K562 (cell line): ENCODE data around the gene SLC8A2. TPM values are rescaled to one million over a fixed set of nuclear protein-coding genes. Genes with fewer than 3 reads are reported as not detected.
A peak's percentile ranks its signal among the peaks of the same experiment; 100 is the strongest.

Experiments
- CREBBP ChIP-seq: IDR thresholded peaks from one replicate; pipeline ENCODE4 v1.6.1; 2012; ENCODE audit warnings: low read depth, mild to moderate bottlenecking, control low read depth, inconsistent platforms, low read length
- CREM ChIP-seq: IDR thresholded peaks from 2 replicates; pipeline ENCODE4 v1.6.1; 2014; ENCODE audit warnings: antibody characterized with exemption, low read depth
- EHMT2 ChIP-seq: fragments of 450-650 bp; IDR thresholded peaks from 2 replicates; pipeline ENCODE4 v1.6.1; 2018; ENCODE audit warnings: antibody characterized with exemption
- FIP1L1 ChIP-seq: fragments of 200-400 bp; formaldehyde crosslinking; IDR thresholded peaks from 2 replicates; pipeline ENCODE4 v1.6.1; 2018; ENCODE audit warnings: mild to moderate bottlenecking, low read depth, low read length; ENCODE audit not compliant: poor library complexity, severe bottlenecking
- JUNB ChIP-seq: fragments of 450-650 bp; formaldehyde crosslinking; conservative IDR thresholded peaks from 2 replicates; pipeline ENCODE4 v1.4.0; 2020; ENCODE audit warnings: mild to moderate bottlenecking
- KHSRP ChIP-seq: fragments of 450-650 bp; IDR thresholded peaks from 2 replicates; pipeline ENCODE4 v1.6.1; 2017
- NR0B1 ChIP-seq: fragments of 450-650 bp; IDR thresholded peaks from one replicate; pipeline ENCODE4 v1.6.1; 2018; ENCODE audit warnings: mild to moderate bottlenecking, moderate library complexity; ENCODE audit not compliant: partially characterized antibody
- POLR2H ChIP-seq: IDR thresholded peaks from 2 replicates; pipeline ENCODE4 v1.6.1; 2016; ENCODE audit warnings: missing genetic modification characterization, low read depth, mild to moderate bottlenecking, control low read depth, missing compliant biosample characterization, moderate library complexity
- POU5F1 ChIP-seq: fragments of 150-350 bp; IDR thresholded peaks from 2 replicates; pipeline ENCODE4 v1.6.1; 2014; ENCODE audit warnings: borderline replicate concordance, low read length, low read depth, mild to moderate bottlenecking; ENCODE audit not compliant: partially characterized antibody
- SAP30 ChIP-seq: fragments of 200-600 bp; sonication (generic); IDR thresholded peaks from 2 replicates; pipeline ENCODE4 v1.6.1; 2012; ENCODE audit warnings: borderline replicate concordance, low read depth, mild to moderate bottlenecking, moderate library complexity, low read length, control low read depth, inconsistent platforms; ENCODE audit not compliant: insufficient read depth, poor library complexity, severe bottlenecking
- SOX6 ChIP-seq: fragments of 450-650 bp; IDR thresholded peaks from 2 replicates; pipeline ENCODE4 v1.6.1; 2014; ENCODE audit warnings: mild to moderate bottlenecking
- U2AF2 ChIP-seq: fragments of 200-400 bp; formaldehyde crosslinking; optimal IDR thresholded peaks from 2 replicates; pipeline ENCODE3; 2017; ENCODE audit warnings: low read depth, mild to moderate bottlenecking, low read length
- ZBTB1 ChIP-seq: sonication (generic); formaldehyde crosslinking; IDR thresholded peaks from 2 replicates; pipeline ENCODE4 v1.8.1; 2023; ENCODE audit warnings: missing genetic modification reagents, low read depth, mild to moderate bottlenecking, borderline replicate concordance
- ZNF165 ChIP-seq: fragments of 250-450 bp; sonication (Bioruptor Pico); IDR thresholded peaks from 2 replicates; pipeline ENCODE4 v1.4.0; 2020; ENCODE audit warnings: borderline replicate concordance
- ZNF175 ChIP-seq: fragments of 200-800 bp; sonication (Bioruptor generic); IDR thresholded peaks from 2 replicates; pipeline ENCODE4 v1.6.1; 2016; ENCODE audit warnings: low read depth, mild to moderate bottlenecking, missing genetic modification characterization, missing compliant biosample characterization
- ZNF212 ChIP-seq: fragments of 450-650 bp; formaldehyde crosslinking; IDR thresholded peaks from 2 replicates; pipeline ENCODE4 v1.4.0; 2020; ENCODE audit warnings: mild to moderate bottlenecking
- ZNF431 ChIP-seq: sonication (generic); formaldehyde crosslinking; IDR thresholded peaks from 2 replicates; pipeline ENCODE4 v1.8.0; 2022; ENCODE audit warnings: mild to moderate bottlenecking, missing genetic modification reagents
- ZNF445 ChIP-seq: fragments of 250-450 bp; sonication (Bioruptor Pico); IDR thresholded peaks from 2 replicates; pipeline ENCODE4 v1.4.0; 2020; ENCODE audit warnings: low read depth, mild to moderate bottlenecking, moderate library complexity
- polyA plus RNA-seq, 8 experiments: library from polyadenylated mRNA; depleted of rRNA in 4 of 8; stranded (reverse) in 5 of 8; unstranded in 3 of 8; fragments of >200 nt; fragmentation: Nextera tagmentation in 2 of 8; fragmentation: Illumina TruSeq in 1 of 8; extraction: Ambion mirVana in 2 of 8; extraction: Trizol in 1 of 8; gene quantifications; 2 replicates each; pipeline versions ENCODE4 v1.2.1 to v1.2.3, GENCODE V29; 2011 to 2014; ENCODE audit warnings: inconsistent platforms in 1 of 8, missing spikeins in 1 of 8
- total RNA-seq, 7 experiments: library from RNA; depleted of rRNA in 6 of 7; stranded (reverse); fragments of >200 nt in 6 of 7; fragmentation: Illumina TruSeq in 2 of 7; extraction: Trizol in 2 of 7; gene quantifications; 2 replicates each; pipeline versions ENCODE4 v1.2.1 to v1.2.3, GENCODE V29; 2011 to 2021; ENCODE audit warnings: low replicate concordance in 1 of 7
- TF ChIP-seq, protein P1 (sequence below): sonication (generic); formaldehyde crosslinking; IDR thresholded peaks from 2 replicates; pipeline ENCODE4 v1.8.0; 2022; ENCODE audit warnings: mild to moderate bottlenecking, missing genetic modification reagents
- TF ChIP-seq, protein P2 (sequence below): fragments of 250-450 bp; sonication (Bioruptor Pico); IDR thresholded peaks from 2 replicates; pipeline ENCODE4 v1.5.0; 2021
- TF ChIP-seq, protein P3 (sequence below): IDR thresholded peaks from 2 replicates; pipeline ENCODE4 v1.6.1; 2014; ENCODE audit warnings: antibody characterized with exemption

Gene SLC8A2
- total and polyA plus RNA-seq, 9 of the 15 experiments (the other 6 are each of a cell fraction or from before 2014, with no cell fraction given), result 0.07 to 0.66 (median 0.24) TPM; not detected in 3

DNA sequence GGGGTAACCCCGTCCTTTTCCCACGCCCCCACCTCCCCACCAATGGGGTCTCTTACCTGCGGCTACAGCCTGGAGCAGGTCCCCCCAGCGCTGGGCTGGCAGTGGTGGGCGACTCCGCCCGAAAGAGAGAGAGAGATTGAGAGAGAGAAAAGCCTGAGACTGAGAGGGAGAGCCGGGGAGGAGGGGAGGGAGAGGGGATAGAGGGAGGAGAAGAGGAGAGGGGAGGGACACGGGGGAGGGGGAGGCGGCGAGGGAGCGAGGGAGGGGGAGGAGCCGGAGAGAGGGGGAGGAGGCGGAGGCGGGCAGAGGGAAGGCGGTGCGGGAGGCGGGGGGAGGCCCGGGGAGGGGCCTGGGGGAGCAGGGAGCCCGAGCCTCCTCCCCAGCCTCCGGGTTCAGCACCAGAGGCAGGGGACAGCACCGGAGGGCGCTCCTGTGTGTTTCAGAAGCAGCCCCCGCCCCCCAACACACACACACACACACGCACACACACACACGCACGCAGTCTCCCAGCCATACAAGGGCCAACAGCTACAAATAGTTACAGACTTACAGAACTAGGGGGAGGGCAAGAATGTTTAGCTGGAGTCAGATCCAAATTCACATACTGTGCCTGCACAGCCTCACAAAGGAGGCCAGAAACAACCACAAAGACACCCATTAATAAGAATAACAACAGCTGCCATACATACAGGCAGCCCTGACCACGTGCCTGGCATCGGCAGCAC lies at the start of gene SLC8A2 (continued):
- TF ChIP-seq, protein P1, sequence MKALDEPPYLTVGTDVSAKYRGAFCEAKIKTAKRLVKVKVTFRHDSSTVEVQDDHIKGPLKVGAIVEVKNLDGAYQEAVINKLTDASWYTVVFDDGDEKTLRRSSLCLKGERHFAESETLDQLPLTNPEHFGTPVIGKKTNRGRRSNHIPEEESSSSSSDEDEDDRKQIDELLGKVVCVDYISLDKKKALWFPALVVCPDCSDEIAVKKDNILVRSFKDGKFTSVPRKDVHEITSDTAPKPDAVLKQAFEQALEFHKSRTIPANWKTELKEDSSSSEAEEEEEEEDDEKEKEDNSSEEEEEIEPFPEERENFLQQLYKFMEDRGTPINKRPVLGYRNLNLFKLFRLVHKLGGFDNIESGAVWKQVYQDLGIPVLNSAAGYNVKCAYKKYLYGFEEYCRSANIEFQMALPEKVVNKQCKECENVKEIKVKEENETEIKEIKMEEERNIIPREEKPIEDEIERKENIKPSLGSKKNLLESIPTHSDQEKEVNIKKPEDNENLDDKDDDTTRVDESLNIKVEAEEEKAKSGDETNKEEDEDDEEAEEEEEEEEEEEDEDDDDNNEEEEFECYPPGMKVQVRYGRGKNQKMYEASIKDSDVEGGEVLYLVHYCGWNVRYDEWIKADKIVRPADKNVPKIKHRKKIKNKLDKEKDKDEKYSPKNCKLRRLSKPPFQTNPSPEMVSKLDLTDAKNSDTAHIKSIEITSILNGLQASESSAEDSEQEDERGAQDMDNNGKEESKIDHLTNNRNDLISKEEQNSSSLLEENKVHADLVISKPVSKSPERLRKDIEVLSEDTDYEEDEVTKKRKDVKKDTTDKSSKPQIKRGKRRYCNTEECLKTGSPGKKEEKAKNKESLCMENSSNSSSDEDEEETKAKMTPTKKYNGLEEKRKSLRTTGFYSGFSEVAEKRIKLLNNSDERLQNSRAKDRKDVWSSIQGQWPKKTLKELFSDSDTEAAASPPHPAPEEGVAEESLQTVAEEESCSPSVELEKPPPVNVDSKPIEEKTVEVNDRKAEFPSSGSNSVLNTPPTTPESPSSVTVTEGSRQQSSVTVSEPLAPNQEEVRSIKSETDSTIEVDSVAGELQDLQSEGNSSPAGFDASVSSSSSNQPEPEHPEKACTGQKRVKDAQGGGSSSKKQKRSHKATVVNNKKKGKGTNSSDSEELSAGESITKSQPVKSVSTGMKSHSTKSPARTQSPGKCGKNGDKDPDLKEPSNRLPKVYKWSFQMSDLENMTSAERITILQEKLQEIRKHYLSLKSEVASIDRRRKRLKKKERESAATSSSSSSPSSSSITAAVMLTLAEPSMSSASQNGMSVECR (CRISPR knock-in tag), result peak; percentile 97
- no peak for TF ChIP-seq NR0B1
- TF ChIP-seq, protein P2, sequence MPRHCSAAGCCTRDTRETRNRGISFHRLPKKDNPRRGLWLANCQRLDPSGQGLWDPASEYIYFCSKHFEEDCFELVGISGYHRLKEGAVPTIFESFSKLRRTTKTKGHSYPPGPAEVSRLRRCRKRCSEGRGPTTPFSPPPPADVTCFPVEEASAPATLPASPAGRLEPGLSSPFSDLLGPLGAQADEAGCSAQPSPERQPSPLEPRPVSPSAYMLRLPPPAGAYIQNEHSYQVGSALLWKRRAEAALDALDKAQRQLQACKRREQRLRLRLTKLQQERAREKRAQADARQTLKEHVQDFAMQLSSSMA (CRISPR knock-in tag), result no peak
- TF ChIP-seq ZNF165 (CRISPR knock-in tag), result no peak
- peak; percentile 100 for TF ChIP-seq EHMT2
- no peak for TF ChIP-seq ZNF445
- TF ChIP-seq ZNF175 (CRISPR knock-in tag), result no peak
- TF ChIP-seq SOX6, result no peak
- TF ChIP-seq CREM, result peak; percentile 67; the same call in 1 of the 2 replicates
- no peak for TF ChIP-seq FIP1L1
- TF ChIP-seq, protein P3, sequence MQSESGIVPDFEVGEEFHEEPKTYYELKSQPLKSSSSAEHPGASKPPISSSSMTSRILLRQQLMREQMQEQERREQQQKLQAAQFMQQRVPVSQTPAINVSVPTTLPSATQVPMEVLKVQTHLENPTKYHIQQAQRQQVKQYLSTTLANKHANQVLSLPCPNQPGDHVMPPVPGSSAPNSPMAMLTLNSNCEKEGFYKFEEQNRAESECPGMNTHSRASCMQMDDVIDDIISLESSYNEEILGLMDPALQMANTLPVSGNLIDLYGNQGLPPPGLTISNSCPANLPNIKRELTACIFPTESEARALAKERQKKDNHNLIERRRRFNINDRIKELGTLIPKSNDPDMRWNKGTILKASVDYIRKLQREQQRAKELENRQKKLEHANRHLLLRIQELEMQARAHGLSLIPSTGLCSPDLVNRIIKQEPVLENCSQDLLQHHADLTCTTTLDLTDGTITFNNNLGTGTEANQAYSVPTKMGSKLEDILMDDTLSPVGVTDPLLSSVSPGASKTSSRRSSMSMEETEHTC, result no peak
- no peak for TF ChIP-seq POU5F1
- peak; percentile 53 for TF ChIP-seq SAP30
- TF ChIP-seq KHSRP, result no peak
- no peak for TF ChIP-seq U2AF2
- no peak for TF ChIP-seq JUNB (CRISPR knock-in tag)
- TF ChIP-seq ZNF431 (CRISPR knock-in tag), result no peak
- no peak for TF ChIP-seq CREBBP
- TF ChIP-seq POLR2H (tag), result no peak
- TF ChIP-seq ZBTB1 (CRISPR knock-in tag), result no peak
- TF ChIP-seq ZNF212 (CRISPR knock-in tag), result no peak
